ENCODE results near the gene TH.

The TH gene

GRCh38 chr11:2135018-2135569, 36.5 kb downstream of the TH start:
- Histone ChIP-seq H3K9me3 (ENCODE audit: control insufficient read depth, insufficient read depth, low read length) (no peaks in the 10 kb centered on the region), H4K20me1 (ENCODE audit: control insufficient read depth, insufficient read depth, low read depth, low read length) (no peaks in the 10 kb centered on the region), H3K27ac (ENCODE audit: low read depth, low read length) (no peak overlapping the region), H3F3A (ENCODE audit: control insufficient read depth, insufficient read depth) (no peaks in the 10 kb centered on the region), H3K4me3 (ENCODE audit: low read length) (no peak overlapping the region), H3K4me1 (ENCODE audit: control insufficient read depth, low read length) (no peaks in the 10 kb centered on the region), H3K4me2 (ENCODE audit: low read length) (no peak overlapping the region), H3K79me2 (ENCODE audit: control insufficient read depth, low read length) (no peaks in the 10 kb centered on the region), H3K27me3 (ENCODE audit: control insufficient read depth, low read length) (no peaks in the 10 kb centered on the region), H3K36me3 (ENCODE audit: control insufficient read depth, low read length) (no peaks in the 10 kb centered on the region), H3K9me2 (replicated peaks; ENCODE audit: control insufficient read depth, low read length) (no peaks in the 10 kb centered on the region)
- TF ChIP-seq EZH2phosphoT487 (IDR thresholded peaks at IDR 0.05; ENCODE audit: borderline replicate concordance, low read length): no peak
- TF ChIP-seq, protein P1, sequence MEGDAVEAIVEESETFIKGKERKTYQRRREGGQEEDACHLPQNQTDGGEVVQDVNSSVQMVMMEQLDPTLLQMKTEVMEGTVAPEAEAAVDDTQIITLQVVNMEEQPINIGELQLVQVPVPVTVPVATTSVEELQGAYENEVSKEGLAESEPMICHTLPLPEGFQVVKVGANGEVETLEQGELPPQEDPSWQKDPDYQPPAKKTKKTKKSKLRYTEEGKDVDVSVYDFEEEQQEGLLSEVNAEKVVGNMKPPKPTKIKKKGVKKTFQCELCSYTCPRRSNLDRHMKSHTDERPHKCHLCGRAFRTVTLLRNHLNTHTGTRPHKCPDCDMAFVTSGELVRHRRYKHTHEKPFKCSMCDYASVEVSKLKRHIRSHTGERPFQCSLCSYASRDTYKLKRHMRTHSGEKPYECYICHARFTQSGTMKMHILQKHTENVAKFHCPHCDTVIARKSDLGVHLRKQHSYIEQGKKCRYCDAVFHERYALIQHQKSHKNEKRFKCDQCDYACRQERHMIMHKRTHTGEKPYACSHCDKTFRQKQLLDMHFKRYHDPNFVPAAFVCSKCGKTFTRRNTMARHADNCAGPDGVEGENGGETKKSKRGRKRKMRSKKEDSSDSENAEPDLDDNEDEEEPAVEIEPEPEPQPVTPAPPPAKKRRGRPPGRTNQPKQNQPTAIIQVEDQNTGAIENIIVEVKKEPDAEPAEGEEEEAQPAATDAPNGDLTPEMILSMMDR (IDR thresholded peaks at IDR 0.05; ENCODE audit: low read depth, low read length, poor library complexity, severe bottlenecking): no peak

GRCh38 chr11:2134022-2135010, 37.3 kb downstream of the TH start:
- Histone ChIP-seq H3K4me3 (ENCODE audit: low read length) (no peak overlapping the region), H3K4me2 (ENCODE audit: low read length) (no peak overlapping the region), H3K9me2 (replicated peaks; ENCODE audit: control insufficient read depth, low read length) (no peaks in the 10 kb centered on the region), H4K20me1 (ENCODE audit: control insufficient read depth, insufficient read depth, low read depth, low read length) (no peaks in the 10 kb centered on the region), H3K9me3 (ENCODE audit: control insufficient read depth, insufficient read depth, low read length) (no peaks in the 10 kb centered on the region), H3F3A (ENCODE audit: control insufficient read depth, insufficient read depth) (no peaks in the 10 kb centered on the region), H3K79me2 (ENCODE audit: control insufficient read depth, low read length) (no peaks in the 10 kb centered on the region), H3K27me3 (ENCODE audit: control insufficient read depth, low read length) (no peaks in the 10 kb centered on the region), H3K4me1 (ENCODE audit: control insufficient read depth, low read length) (no peaks in the 10 kb centered on the region), H3K36me3 (ENCODE audit: control insufficient read depth, low read length) (no peaks in the 10 kb centered on the region), H3K27ac (ENCODE audit: low read depth, low read length) (no peak overlapping the region)
- TF ChIP-seq, protein P1 (IDR thresholded peaks at IDR 0.05; ENCODE audit: low read depth, low read length, poor library complexity, severe bottlenecking): no peak
- no peak for TF ChIP-seq EZH2phosphoT487 (IDR thresholded peaks at IDR 0.05; ENCODE audit: borderline replicate concordance, low read length)

GRCh38 chr11:2133241-2134021, 38.2 kb downstream of the TH start:
- TF ChIP-seq EZH2phosphoT487 (IDR thresholded peaks at IDR 0.05; ENCODE audit: borderline replicate concordance, low read length): no peak
- TF ChIP-seq, protein P1 (IDR thresholded peaks at IDR 0.05; ENCODE audit: low read depth, low read length, poor library complexity, severe bottlenecking): no peak
- Histone ChIP-seq H3K79me2 (ENCODE audit: control insufficient read depth, low read length) (no peaks in the 10 kb centered on the region), H3K4me3 (ENCODE audit: low read length) (no peak overlapping the region), H3K4me1 (ENCODE audit: control insufficient read depth, low read length) (no peaks in the 10 kb centered on the region), H3K9me2 (replicated peaks; ENCODE audit: control insufficient read depth, low read length) (no peaks in the 10 kb centered on the region), H3K27ac (ENCODE audit: low read depth, low read length) (no peak overlapping the region), H4K20me1 (ENCODE audit: control insufficient read depth, insufficient read depth, low read depth, low read length) (no peaks in the 10 kb centered on the region), H3K9me3 (ENCODE audit: control insufficient read depth, insufficient read depth, low read length) (no peaks in the 10 kb centered on the region), H3K36me3 (ENCODE audit: control insufficient read depth, low read length) (no peaks in the 10 kb centered on the region), H3K27me3 (ENCODE audit: control insufficient read depth, low read length) (no peaks in the 10 kb centered on the region), H3K4me2 (ENCODE audit: low read length) (no peak overlapping the region), H3F3A (ENCODE audit: control insufficient read depth, insufficient read depth) (no peaks in the 10 kb centered on the region)

Measured in DOHH2 (cell line).